Measurements from ENCODE around the gene SHOX.

GRCh38 chrX:623599-624315, 6.8 kb upstream of the SHOX start:
- TF ChIP-seq EZH2 (IDR thresholded peaks at IDR 0.05; ENCODE audit: insufficient read depth, poor library complexity, severe bottlenecking), result no peak
- TF ChIP-seq EZH2phosphoT487 (IDR thresholded peaks at IDR 0.05; ENCODE audit: insufficient read depth, low read depth), result no peak
